Keratinocyte (primary cell): ENCODE data around the gene OR1I1. TPM values are rescaled to one million over a fixed set of nuclear protein-coding genes. Genes with fewer than 3 reads are reported as not detected.
"Not testable (repeated sequence)": the region's sequence is repeated elsewhere in the genome, so short reads cannot be mapped to it uniquely, and the experiment has no call there.

Experiments used
- DNase-seq: peaks from one replicate; pipeline ENCODE4 v3.0.0-alpha.2; 2011; ENCODE audit warnings: low read depth, missing footprints, low spot score
- FAIRE-seq: peaks from 2 replicates; lab custom pipeline; 2011; peaks lifted over from hg19 to GRCh38; lab: Jason Lieb, UNC
- H2AFZ ChIP-seq: 2 replicates; pipeline ENCODE4 v1.6.0; 2012; ENCODE audit warnings: low read length, control low read depth, inconsistent platforms; ENCODE audit not compliant: control insufficient read depth
- H3K27ac ChIP-seq: 2 replicates; pipeline ENCODE4 v1.5.1; 2011; ENCODE audit warnings: low read length; ENCODE audit not compliant: control insufficient read depth, insufficient read depth
- H3K27me3 ChIP-seq: 3 replicates; pipeline ENCODE4 v1.6.0; 2011; ENCODE audit warnings: low read length; ENCODE audit not compliant: control insufficient read depth, insufficient read depth; ENCODE audit errors: extremely low read depth
- H3K36me3 ChIP-seq, 2 experiments: 2 replicates in 1 of 2; 3 replicates in 1 of 2; pipeline ENCODE4 v1.5.1; 2011; ENCODE audit warnings: low read length in 2 of 2, mild to moderate bottlenecking in 1 of 2; ENCODE audit not compliant: control insufficient read depth in 2 of 2, insufficient read depth in 2 of 2; ENCODE audit errors: extremely low read depth in 1 of 2
- H3K4me1 ChIP-seq: 3 replicates; pipeline ENCODE4 v1.5.1; 2011; ENCODE audit warnings: low read length; ENCODE audit not compliant: control insufficient read depth, insufficient read depth; ENCODE audit errors: extremely low read depth
- H3K4me2 ChIP-seq: 3 replicates; pipeline ENCODE4 v1.6.0; 2011; ENCODE audit warnings: low read depth, low read length; ENCODE audit not compliant: control insufficient read depth, insufficient read depth; ENCODE audit errors: extremely low read depth
- H3K4me3 ChIP-seq, 3 experiments: fragments of 200-600 bp in 1 of 3; sonication (generic) in 1 of 3; 2 replicates in 2 of 3; 3 replicates in 1 of 3; pipeline ENCODE4 v1.5.1; 2011 to 2016; ENCODE audit warnings: low read length in 3 of 3, mild to moderate bottlenecking in 3 of 3, control low read depth in 2 of 3, inconsistent platforms in 1 of 3, low read depth in 1 of 3, mixed read lengths in 1 of 3, mixed run types in 1 of 3, moderate library complexity in 1 of 3; ENCODE audit not compliant: control insufficient read depth in 2 of 3, insufficient read depth in 2 of 3; ENCODE audit errors: extremely low read depth in 1 of 3
- H3K79me2 ChIP-seq: 2 replicates; pipeline ENCODE4 v1.6.0; 2012; ENCODE audit warnings: low read length; ENCODE audit not compliant: control insufficient read depth, insufficient read depth
- H3K9ac ChIP-seq: 3 replicates; pipeline ENCODE4 v1.6.0; 2011; ENCODE audit warnings: low read length; ENCODE audit not compliant: control insufficient read depth, insufficient read depth; ENCODE audit errors: extremely low read depth
- H3K9me1 ChIP-seq: 3 replicates; pipeline ENCODE4 v1.6.0; 2011; ENCODE audit warnings: low read length; ENCODE audit not compliant: control insufficient read depth, insufficient read depth; ENCODE audit errors: extremely low read depth
- H3K9me3 ChIP-seq: 2 replicates; pipeline ENCODE4 v1.5.1; 2012; ENCODE audit warnings: low read depth, low read length; ENCODE audit not compliant: control insufficient read depth
- H4K20me1 ChIP-seq: 3 replicates; pipeline ENCODE4 v1.6.0; 2011; ENCODE audit warnings: low read length; ENCODE audit not compliant: control insufficient read depth, insufficient read depth; ENCODE audit errors: extremely low read depth
- EZH2 ChIP-seq: IDR thresholded peaks from one replicate; pipeline ENCODE4 v1.6.1; 2012; ENCODE audit warnings: inconsistent platforms, mild to moderate bottlenecking, low read length, moderate library complexity
- dilution Hi-C: fragments of 300-500 bp; cut with MboI; formaldehyde crosslinking; loops from one replicate; pipeline ENCODE4 v1.7.0; 2020; ENCODE audit warnings: low sequenced_read_pairs; ENCODE audit not compliant: extremely low pct_ligation_motif_present
- polyA plus RNA-seq, 5 experiments: library from polyadenylated mRNA; depleted of rRNA in 3 of 5; stranded (reverse) in 3 of 5; stranded (forward) in 1 of 5; unstranded in 1 of 5; fragments of >200 nt; gene quantifications; 1 replicate in 1 of 5; 2 replicates in 3 of 5; 3 replicates in 1 of 5; pipeline versions ENCODE4 v1.2.1 to v1.2.3, GENCODE V29; 2011 to 2012; ENCODE audit warnings: missing spikeins in 2 of 5, low read depth in 1 of 5, low replicate concordance in 1 of 5
- TF ChIP-seq, protein P1 (sequence below), 3 experiments: IDR thresholded peaks in 1 of 3; conservative IDR thresholded peaks in 1 of 3; optimal IDR thresholded peaks in 1 of 3; 2 replicates in 2 of 3; 3 replicates in 1 of 3; pipeline versions ENCODE3 to v1.5.1; 2011; ENCODE audit warnings: low read length in 3 of 3, mild to moderate bottlenecking in 3 of 3, moderate library complexity in 2 of 3, control low read depth in 1 of 3, inconsistent platforms in 1 of 3; ENCODE audit not compliant: insufficient read depth in 2 of 3; ENCODE audit errors: extremely low read depth in 1 of 3

Gene OR1I1
- polyA plus RNA-seq, 1 donor (not counting 4 experiments of a cell fraction or from before 2014, with no cell fraction given), result not detected

- no peak for FAIRE-seq
- dilution Hi-C loops, result no loop called here
Measured at GRCh38 chr19:15075806-15076205, 6.2 kb upstream of the OR1I1 start.

GRCh38 chr19:15080002-15080401, 2.0 kb upstream of the OR1I1 start:
- H3K9me3 ChIP-seq, H3K79me2 ChIP-seq, H2AFZ ChIP-seq, H3K9me1 ChIP-seq, H4K20me1 ChIP-seq, H3K27me3 ChIP-seq, H3K4me2 ChIP-seq, FAIRE-seq, H3K4me3 ChIP-seq, H3K4me1 ChIP-seq, H3K27ac ChIP-seq, H3K36me3 ChIP-seq, dilution Hi-C loops, DNase-seq, H3K9ac ChIP-seq: not testable (repeated sequence)

More at GRCh38 chr19:15075806-15076205, 6.2 kb upstream of the OR1I1 start:
- no peak overlapping the region for H3K27ac ChIP-seq
- H3K4me3 ChIP-seq, result no peak overlapping the region
- no peaks in the 10 kb centered on the region for H3K79me2 ChIP-seq
- no peaks in the 10 kb centered on the region for H3K9me1 ChIP-seq
- no peak overlapping the region for H2AFZ ChIP-seq
- no peak for DNase-seq
- H3K27me3 ChIP-seq, result no peaks in the 10 kb centered on the region
- H3K9me3 ChIP-seq, result no peaks in the 10 kb centered on the region
- H3K4me1 ChIP-seq, result peaks cover 20% of the 10 kb centered on the region
- H3K36me3 ChIP-seq, result no peaks in the 10 kb centered on the region
- H3K9ac ChIP-seq, result no peak overlapping the region
- H4K20me1 ChIP-seq, result no peaks in the 10 kb centered on the region
- no peak overlapping the region for H3K4me2 ChIP-seq
- TF ChIP-seq, protein P1, sequence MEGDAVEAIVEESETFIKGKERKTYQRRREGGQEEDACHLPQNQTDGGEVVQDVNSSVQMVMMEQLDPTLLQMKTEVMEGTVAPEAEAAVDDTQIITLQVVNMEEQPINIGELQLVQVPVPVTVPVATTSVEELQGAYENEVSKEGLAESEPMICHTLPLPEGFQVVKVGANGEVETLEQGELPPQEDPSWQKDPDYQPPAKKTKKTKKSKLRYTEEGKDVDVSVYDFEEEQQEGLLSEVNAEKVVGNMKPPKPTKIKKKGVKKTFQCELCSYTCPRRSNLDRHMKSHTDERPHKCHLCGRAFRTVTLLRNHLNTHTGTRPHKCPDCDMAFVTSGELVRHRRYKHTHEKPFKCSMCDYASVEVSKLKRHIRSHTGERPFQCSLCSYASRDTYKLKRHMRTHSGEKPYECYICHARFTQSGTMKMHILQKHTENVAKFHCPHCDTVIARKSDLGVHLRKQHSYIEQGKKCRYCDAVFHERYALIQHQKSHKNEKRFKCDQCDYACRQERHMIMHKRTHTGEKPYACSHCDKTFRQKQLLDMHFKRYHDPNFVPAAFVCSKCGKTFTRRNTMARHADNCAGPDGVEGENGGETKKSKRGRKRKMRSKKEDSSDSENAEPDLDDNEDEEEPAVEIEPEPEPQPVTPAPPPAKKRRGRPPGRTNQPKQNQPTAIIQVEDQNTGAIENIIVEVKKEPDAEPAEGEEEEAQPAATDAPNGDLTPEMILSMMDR (optimal IDR thresholded peaks at IDR 0.05 in 1 of 3, IDR thresholded peaks at IDR 0.05 in 1 of 3, conservative IDR thresholded peaks at IDR 0.05 in 1 of 3; ENCODE audit: extremely low read depth in 1 of 3, insufficient read depth in 2 of 3, low read length in 3 of 3), result no peak
- no peak for TF ChIP-seq EZH2

GRCh38 chr19:15087182-15087581, 5.2 kb downstream of the OR1I1 start:
- DNase-seq (no peak), FAIRE-seq (no peak)
- Histone ChIP-seq H3K4me3 (no peak overlapping the region), H2AFZ (no peak overlapping the region), H3K4me2 (no peak overlapping the region), H3K36me3 (no peaks in the 10 kb centered on the region), H3K9ac (no peak overlapping the region), H4K20me1 (no peaks in the 10 kb centered on the region), H3K27ac (no peak overlapping the region), H3K9me3 (no peaks in the 10 kb centered on the region), H3K27me3 (no peaks in the 10 kb centered on the region), H3K9me1 (no peaks in the 10 kb centered on the region), H3K79me2 (no peaks in the 10 kb centered on the region), H3K4me1 (no peaks in the 10 kb centered on the region)
- TF ChIP-seq EZH2, result no peak
- TF ChIP-seq, protein P1 (optimal IDR thresholded peaks at IDR 0.05 in 1 of 3, IDR thresholded peaks at IDR 0.05 in 1 of 3, conservative IDR thresholded peaks at IDR 0.05 in 1 of 3; ENCODE audit: extremely low read depth in 1 of 3, insufficient read depth in 2 of 3, low read length in 3 of 3), result no peak
- dilution Hi-C loops, result no loop called here
